HL-60 (cell line): ENCODE results near the gene PRRC2C.

ENCODE experiments used
- DNase-seq, 2 experiments: peaks; one replicate each; pipeline ENCODE4 v3.0.0-alpha.2; 2010 to 2020; ENCODE audit warnings: low read depth in 1 of 2, low spot score in 1 of 2
- H3K27ac ChIP-seq: fragments of 250-450 bp; sonication (Bioruptor Pico); replicated peaks from 2 replicates; pipeline ENCODE4 v1.5.1; 2020; ENCODE audit warnings: mild to moderate bottlenecking, moderate library complexity
- H3K27me3 ChIP-seq: fragments of 250-450 bp; sonication (Bioruptor Pico); 2 replicates; pipeline ENCODE4 v1.5.1; 2021; ENCODE audit warnings: mild to moderate bottlenecking, moderate library complexity; ENCODE audit not compliant: insufficient read depth, poor library complexity, severe bottlenecking
- H3K4me3 ChIP-seq: replicated peaks from 2 replicates; pipeline ENCODE4 v1.5.1; 2011; ENCODE audit warnings: mild to moderate bottlenecking, control low read depth, low read length; ENCODE audit not compliant: insufficient read depth
- CTCF ChIP-seq: IDR thresholded peaks from one replicate; pipeline ENCODE4 v1.5.1; 2011; ENCODE audit warnings: low read length, control low read depth, inconsistent platforms; ENCODE audit not compliant: insufficient read depth
- GABPA ChIP-seq: IDR thresholded peaks from 2 replicates; pipeline ENCODE4 v1.6.1; 2012; ENCODE audit warnings: low read depth
- POLR2AphosphoS5 ChIP-seq: IDR thresholded peaks from 2 replicates; pipeline ENCODE4 v1.6.1; 2012; ENCODE audit warnings: low read depth
- REST ChIP-seq: IDR thresholded peaks from 2 replicates; pipeline ENCODE4 v1.6.1; 2012; ENCODE audit warnings: low read depth; ENCODE audit not compliant: insufficient replicate concordance
- SPI1 ChIP-seq: IDR thresholded peaks from 2 replicates; pipeline ENCODE4 v1.6.1; 2012; ENCODE audit warnings: low read depth, mild to moderate bottlenecking, borderline replicate concordance

The PRRC2C gene

GRCh38 chr1:171637928-171638576, 152.7 kb downstream of the PRRC2C start:
- TF ChIP-seq POLR2AphosphoS5 (no peak), REST (no peak), SPI1 (no peak), CTCF (no peak), GABPA (no peak)
- Histone ChIP-seq H3K27ac (no peak overlapping the region), H3K27me3 (no peaks in the 10 kb centered on the region), H3K4me3 (no peak overlapping the region)
- no peak for DNase-seq

- no peaks in the 10 kb centered on the region for H3K27me3 ChIP-seq
- TF ChIP-seq REST, result no peak
- H3K4me3 ChIP-seq, result no peak overlapping the region
- no peak overlapping the region for H3K27ac ChIP-seq
- no peak for DNase-seq
These were observed 154.9 kb downstream of the PRRC2C start for GRCh38 chr1:171640225-171640624.

- no peak overlapping the region for H3K27ac ChIP-seq
- H3K27me3 ChIP-seq, result no peaks in the 10 kb centered on the region
- DNase-seq, result no peak
- H3K4me3 ChIP-seq, result no peak overlapping the region
- TF ChIP-seq REST (no peak), GABPA (no peak)
These were observed 155.9 kb downstream of the PRRC2C start for GRCh38 chr1:171641076-171641864.

GRCh38 chr1:171642197-171642596, 156.9 kb downstream of the PRRC2C start:
- H3K4me3 ChIP-seq, result no peak overlapping the region
- no peaks in the 10 kb centered on the region for H3K27me3 ChIP-seq
- DNase-seq, result no peak
- no peak for TF ChIP-seq REST
- no peak for TF ChIP-seq SPI1
- no peak for TF ChIP-seq CTCF
- TF ChIP-seq GABPA, result no peak
- no peak for TF ChIP-seq POLR2AphosphoS5
- no peak overlapping the region for H3K27ac ChIP-seq
